ENCODE measurements around the gene NFKB2. TPM values are rescaled to one million over a fixed set of nuclear protein-coding genes. Genes with fewer than 3 reads are reported as not detected.

NFKB2 gene
- 10 to 100 TPM; 10.7 to 20.2 (median 15.6) TPM for total RNA-seq

DNA sequence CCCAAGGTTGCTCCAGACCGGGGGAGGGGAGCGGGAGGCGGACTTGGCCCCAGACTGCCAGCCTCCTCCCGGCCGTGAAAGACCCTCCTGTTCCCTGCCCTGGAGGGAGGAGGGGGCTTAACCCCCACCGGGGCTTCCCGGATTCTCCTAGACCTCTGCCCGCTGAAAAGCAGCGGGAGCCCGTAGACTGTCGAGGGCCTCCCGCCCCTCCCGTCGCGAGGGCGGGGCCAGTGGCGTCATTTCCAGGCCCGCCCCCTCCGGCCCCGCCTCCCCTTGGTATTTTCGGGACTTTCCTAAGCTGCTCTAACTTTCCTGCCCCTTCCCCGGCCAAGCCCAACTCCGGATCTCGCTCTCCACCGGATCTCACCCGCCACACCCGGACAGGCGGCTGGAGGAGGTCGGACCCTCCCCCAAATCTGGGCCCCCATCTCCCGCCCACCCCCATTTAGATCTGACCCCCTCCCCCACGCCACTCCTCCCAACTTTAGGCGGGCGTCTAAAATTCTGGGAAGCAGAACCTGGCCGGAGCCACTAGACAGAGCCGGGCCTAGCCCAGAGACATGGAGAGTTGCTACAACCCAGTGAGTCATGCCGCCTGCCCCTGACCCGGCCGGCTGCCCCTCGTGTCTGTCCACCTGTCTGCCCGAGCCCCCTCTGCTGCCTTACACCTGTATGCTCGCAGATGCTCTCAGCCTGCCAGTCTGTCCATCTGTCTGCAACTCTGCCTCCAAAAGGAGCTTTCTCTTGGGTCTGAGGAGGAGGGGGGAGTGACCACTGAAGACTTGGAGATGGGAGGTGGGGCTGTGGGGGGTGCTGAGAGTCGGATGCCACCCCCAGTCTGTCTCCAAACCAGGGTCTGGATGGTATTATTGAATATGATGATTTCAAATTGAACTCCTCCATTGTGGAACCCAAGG, at the start of gene NFKB2:
Gene NFKB2 (plus strand): TSS at position 306 of the 917 bp plus-strand sequence. CDS start 255 bp downstream, at position 561.
- intact Hi-C loops (cut with DNase I) = no loop called here
- 0 to 1% methylated on average over 9 to 20 of the region's 42 CpGs for WGBS, 2 donors
- H3K4me3 ChIP-seq = peak within 1 kb of the TSS; percentile 65 to 78 (median 75)
- TF ChIP-seq, protein P1, sequence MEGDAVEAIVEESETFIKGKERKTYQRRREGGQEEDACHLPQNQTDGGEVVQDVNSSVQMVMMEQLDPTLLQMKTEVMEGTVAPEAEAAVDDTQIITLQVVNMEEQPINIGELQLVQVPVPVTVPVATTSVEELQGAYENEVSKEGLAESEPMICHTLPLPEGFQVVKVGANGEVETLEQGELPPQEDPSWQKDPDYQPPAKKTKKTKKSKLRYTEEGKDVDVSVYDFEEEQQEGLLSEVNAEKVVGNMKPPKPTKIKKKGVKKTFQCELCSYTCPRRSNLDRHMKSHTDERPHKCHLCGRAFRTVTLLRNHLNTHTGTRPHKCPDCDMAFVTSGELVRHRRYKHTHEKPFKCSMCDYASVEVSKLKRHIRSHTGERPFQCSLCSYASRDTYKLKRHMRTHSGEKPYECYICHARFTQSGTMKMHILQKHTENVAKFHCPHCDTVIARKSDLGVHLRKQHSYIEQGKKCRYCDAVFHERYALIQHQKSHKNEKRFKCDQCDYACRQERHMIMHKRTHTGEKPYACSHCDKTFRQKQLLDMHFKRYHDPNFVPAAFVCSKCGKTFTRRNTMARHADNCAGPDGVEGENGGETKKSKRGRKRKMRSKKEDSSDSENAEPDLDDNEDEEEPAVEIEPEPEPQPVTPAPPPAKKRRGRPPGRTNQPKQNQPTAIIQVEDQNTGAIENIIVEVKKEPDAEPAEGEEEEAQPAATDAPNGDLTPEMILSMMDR (IDR thresholded peaks at IDR 0.05) = peak in 1 of 6 experiments; percentile 14
- peak in 2 of 4 donors; percentile 28 to 90 for TF ChIP-seq POLR2A (IDR thresholded peaks at IDR 0.05)
- peaks cover 0 to 31% (median 4%) of the 10 kb centered on the region in 3 donors for H3K36me3 ChIP-seq
- H3K9me3 ChIP-seq = no peaks in the 10 kb centered on the region
- H3K27me3 ChIP-seq = no peaks in the 10 kb centered on the region
- H3K4me1 ChIP-seq = peaks cover 33 to 69% (median 40%) of the 10 kb centered on the region in 3 donors
- peak; percentile 50 for DNase-seq
- H3K27ac ChIP-seq = peak within 1 kb of the TSS; percentile 91 to 99 (median 98)

GRCh38 chr10:102347236-102347828, 48.2 kb upstream of the NFKB2 start:
- Histone ChIP-seq H3K4me1 (peaks cover 0 to 7% (median 0%) of the 10 kb centered on the region in 3 donors), H3K4me3 (no peak overlapping the region), H3K27me3 (no peaks in the 10 kb centered on the region), H3K27ac (no peak overlapping the region), H3K36me3 (peaks cover 0 to 86% (median 4%) of the 10 kb centered on the region in 3 donors), H3K9me3 (no peaks in the 10 kb centered on the region)
- 64 to 79% methylated on average over 2 of the region's 2 CpGs for WGBS, 2 donors
- TF ChIP-seq POLR2A (IDR thresholded peaks at IDR 0.05) = no peak
- TF ChIP-seq, protein P1 (IDR thresholded peaks at IDR 0.05) = peak; percentile 25 to 75 (median 56)
- DNase-seq = no peak
- intact Hi-C loops (cut with DNase I) = no loop called here

DNA sequence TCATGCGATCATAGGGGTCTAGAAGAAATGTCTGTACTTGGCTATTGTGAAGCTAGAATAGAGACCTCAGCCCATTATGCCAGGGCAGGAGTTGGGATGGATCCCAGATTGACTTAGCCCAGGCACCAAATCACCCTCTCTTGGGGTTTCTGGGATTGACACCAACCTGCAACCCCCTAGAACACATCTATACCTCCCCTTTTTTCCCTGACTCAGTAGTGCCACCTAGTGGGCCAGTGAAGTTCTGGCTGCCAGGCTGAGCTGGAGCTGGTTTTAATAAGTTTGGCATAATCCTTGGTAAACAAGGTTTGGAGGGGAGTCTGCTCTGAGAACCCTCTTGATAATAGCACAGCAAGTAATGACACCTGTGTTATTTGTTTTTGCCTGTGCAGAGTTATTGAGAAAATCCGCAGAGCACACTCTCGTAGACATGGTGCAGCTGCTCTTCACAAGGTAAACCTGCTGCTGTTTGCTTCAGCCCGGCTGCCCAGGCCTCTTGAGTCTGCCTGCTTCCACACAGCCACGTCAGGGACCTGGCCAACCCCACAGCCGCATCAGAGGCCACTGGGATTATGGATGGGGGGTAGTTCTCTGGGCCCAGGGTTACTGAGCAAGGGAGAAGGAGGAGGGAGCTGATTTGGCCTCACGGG, 43.3 kb upstream of the NFKB2 start:
- Histone ChIP-seq H3K4me1 (no peaks in the 10 kb centered on the region), H3K27ac (no peak overlapping the region), H3K36me3 (peaks cover 8 to 97% (median 10%) of the 10 kb centered on the region in 3 donors), H3K27me3 (no peaks in the 10 kb centered on the region), H3K9me3 (no peaks in the 10 kb centered on the region), H3K4me3 (no peak overlapping the region)
- DNase-seq = no peak
- 68 to 73% methylated on average over 4 to 6 of the region's 7 CpGs for WGBS, 2 donors
- no peak for TF ChIP-seq POLR2A (IDR thresholded peaks at IDR 0.05)
- TF ChIP-seq, protein P1 (IDR thresholded peaks at IDR 0.05) = peak; percentile 80 to 92 (median 84)
- intact Hi-C loops (cut with DNase I) = loop anchor here (5.0 kb wide), 1 partner anchor 125 kb away; the partner anchor contains the start of gene ELOVL3

- peaks cover 18 to 99% (median 23%) of the 10 kb centered on the region in 3 donors for H3K36me3 ChIP-seq
- H3K27ac ChIP-seq = no peak overlapping the region
- no peak for TF ChIP-seq POLR2A (IDR thresholded peaks at IDR 0.05)
- TF ChIP-seq, protein P1 (IDR thresholded peaks at IDR 0.05) = no peak
- DNase-seq = no peak
- no peaks in the 10 kb centered on the region for H3K27me3 ChIP-seq
- no peaks in the 10 kb centered on the region for H3K9me3 ChIP-seq
- no peak overlapping the region for H3K4me3 ChIP-seq
- intact Hi-C loops (cut with DNase I) = loop anchor here (5.0 kb wide), 1 partner anchor 127 kb away; the partner anchor contains the start of gene ELOVL3
- 91 to 93% methylated on average over 3 of the region's 3 CpGs for WGBS, 2 donors
- H3K4me1 ChIP-seq = no peaks in the 10 kb centered on the region
Measured at GRCh38 chr10:102354451-102354850, 41.1 kb upstream of the NFKB2 start.
